Measurements from ENCODE around the gene MPPED1. TPM values are rescaled to one million over a fixed set of nuclear protein-coding genes. Genes with fewer than 3 reads are reported as not detected.

MPPED1 gene
- total RNA-seq, 1 donor from 2014 or later = not detected

- intact Hi-C loops (cut with micrococcal nuclease) = no loop called here
Measured at GRCh38 chr22:43392385-43392989, 19.3 kb upstream of the MPPED1 start.

- intact Hi-C loops (cut with micrococcal nuclease) = no loop called here
Measured at GRCh38 chr22:43393132-43393843, 18.5 kb upstream of the MPPED1 start.

DNA sequence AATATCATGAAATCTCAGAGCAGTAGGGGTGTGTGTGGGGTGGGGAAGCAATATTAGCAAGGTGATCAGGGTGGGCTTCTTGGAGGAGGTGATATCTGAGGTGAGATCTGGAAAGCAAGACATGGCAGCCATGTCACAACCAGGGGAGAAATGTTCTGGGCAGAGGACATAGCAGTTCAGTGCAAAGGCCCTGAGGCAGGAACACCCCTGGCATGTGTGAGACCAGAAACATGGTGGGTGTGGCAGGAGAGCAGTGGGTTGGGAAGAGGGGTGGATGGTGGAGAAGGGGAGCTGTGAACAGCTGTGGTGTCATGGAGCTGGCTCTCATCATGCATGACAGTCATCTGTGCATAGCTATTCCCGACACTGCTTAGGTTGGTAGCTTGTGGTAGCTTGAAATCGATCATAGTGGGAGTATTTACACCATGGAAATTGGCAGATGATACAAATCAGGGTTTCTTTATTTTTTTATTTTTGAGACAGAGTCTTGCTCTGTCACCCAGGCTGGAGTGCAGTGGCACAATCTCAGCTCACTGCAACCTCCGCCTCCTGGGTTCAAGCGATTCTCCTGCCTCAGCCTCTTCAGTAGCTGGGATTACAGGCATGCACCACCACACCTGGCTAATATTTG, 17.9 kb upstream of the MPPED1 start:
- intact Hi-C loops (cut with micrococcal nuclease) = no loop called here

DNA sequence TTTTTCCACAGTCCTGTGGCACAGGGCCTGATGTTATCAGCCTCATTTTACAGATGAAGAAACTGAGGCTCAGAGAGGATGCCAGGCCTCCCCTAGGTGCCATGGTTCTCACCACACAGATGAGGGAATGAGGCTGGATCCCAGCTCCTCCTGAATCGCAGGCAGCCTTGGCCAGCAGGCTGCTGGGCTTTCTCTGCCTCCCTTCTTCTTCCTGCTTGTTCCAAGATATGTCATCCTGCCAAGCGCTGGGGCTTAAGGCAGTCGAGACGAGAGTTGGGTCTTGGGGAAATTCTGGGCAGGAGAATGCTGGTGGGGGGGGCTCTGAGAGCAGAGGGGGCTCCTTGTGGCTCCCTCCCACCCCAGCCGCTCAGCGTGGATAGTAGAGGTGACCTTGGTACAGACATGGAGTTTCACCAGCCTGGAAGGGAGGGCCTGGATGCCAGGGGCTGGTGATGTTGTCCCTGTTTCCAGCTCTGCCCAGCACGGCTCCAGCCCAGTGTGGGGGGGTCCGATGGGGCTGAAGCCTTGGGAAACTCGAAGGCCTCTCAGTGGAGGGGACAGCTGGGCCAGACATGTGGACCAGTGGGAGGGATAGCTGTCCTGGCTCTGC, 16.6 kb upstream of the MPPED1 start:
- intact Hi-C loops (cut with micrococcal nuclease) = no loop called here

GRCh38 chr22:43396321-43396933, 15.4 kb upstream of the MPPED1 start:
- intact Hi-C loops (cut with micrococcal nuclease) = no loop called here

DNA sequence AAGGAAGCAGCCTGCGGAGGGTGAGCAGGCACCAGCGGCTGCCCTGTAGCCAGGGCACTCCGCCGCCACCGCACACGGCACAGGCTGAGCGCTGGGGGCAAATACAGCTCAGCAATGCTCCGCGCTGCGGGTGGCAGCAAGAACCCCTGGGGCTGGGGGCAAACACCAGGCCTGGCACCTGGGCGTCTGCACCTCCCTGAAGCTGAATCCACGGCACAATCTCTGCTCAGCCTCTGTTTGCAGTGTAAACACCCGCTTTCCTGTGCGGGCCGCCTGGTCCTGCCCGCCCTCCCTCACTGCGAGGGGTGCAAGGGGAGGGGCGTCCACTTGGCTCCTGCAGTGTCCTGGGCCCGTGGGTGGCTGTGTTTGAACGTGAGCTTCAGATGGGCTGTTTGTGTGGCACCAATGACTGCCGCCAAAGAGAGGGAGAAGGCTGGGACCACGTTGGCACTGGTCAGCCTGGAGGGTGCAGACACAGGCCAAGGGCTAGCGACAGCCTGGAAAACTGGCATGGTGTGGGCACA, 14.8 kb upstream of the MPPED1 start:
- intact Hi-C loops (cut with micrococcal nuclease) = no loop called here

GRCh38 chr22:43397766-43398165, 14.0 kb upstream of the MPPED1 start:
- intact Hi-C loops (cut with micrococcal nuclease) = no loop called here

GRCh38 chr22:43398246-43398645, 13.6 kb upstream of the MPPED1 start:
- intact Hi-C loops (cut with micrococcal nuclease) = no loop called here

DNA sequence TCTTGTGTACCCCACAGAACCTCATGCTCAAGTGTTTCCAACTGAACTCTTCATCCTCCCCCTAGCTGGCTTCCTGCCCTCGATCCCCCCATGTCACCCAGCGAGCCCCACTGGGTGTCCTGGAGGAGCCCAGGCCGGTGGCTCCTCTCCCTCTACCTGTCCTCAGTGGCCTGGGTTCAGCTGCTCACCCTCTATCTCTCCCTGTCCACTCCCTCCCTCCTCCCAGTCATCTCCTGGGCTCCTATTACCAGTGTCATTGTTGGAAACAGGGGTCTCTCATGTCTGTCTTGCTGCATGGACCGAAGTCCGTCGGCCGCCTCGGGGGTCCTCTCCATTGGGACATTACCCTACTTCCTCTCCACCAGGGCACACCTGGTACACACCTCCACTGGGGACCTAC, 12.9 kb upstream of the MPPED1 start:
- intact Hi-C loops (cut with micrococcal nuclease) = no loop called here

DNA sequence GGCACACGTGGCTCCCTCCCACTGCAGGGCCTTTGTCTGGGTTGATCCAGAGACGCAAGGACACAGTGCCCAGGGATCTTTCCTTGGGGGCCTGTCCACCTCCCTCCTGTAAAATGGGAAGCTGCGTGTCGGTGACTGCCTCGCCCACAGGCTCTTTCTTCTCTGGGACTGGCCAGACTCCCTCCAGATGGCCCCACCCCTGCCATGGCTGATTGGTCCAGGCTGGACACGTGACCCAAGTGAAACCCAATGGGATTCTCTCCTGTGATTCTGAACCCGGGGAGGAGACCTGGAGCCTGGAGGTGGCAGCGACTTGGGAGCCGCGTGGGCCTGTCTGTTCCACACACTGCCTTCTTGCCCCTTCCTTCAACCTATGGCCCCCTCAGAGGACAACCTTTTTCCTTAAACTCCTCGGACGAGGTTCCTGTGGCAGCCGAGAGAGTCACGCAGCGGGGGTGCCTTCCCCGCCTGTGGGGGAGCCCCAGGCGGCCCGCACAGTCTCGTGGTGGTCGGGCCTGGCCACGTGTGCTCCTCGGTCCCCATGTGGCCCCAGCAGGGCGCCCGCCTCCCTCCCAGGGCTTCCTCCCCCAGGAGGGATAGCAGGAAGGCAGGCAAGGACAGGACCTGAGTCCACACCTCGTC, 12.4 kb upstream of the MPPED1 start:
- intact Hi-C loops (cut with micrococcal nuclease) = no loop called here

DNA sequence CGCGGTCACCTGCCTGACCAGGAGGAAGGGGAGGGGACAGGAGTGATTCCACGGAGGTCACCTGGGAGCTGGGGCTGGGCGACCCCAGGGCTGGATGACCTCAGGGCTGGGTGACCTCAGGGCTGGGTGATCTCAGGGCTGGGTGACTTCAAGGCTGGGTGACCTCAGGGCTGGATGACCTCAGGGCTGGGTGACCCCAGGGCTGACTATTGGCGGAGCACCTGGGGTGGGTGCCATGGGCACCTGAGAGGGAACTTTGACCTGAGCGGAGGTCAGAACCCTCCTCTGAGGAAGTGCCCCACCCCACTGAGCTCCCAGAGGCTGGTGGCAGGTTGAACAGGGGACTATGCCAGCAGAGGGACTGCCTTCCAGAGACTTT, 11.8 kb upstream of the MPPED1 start:
- intact Hi-C loops (cut with micrococcal nuclease) = no loop called here

DNA sequence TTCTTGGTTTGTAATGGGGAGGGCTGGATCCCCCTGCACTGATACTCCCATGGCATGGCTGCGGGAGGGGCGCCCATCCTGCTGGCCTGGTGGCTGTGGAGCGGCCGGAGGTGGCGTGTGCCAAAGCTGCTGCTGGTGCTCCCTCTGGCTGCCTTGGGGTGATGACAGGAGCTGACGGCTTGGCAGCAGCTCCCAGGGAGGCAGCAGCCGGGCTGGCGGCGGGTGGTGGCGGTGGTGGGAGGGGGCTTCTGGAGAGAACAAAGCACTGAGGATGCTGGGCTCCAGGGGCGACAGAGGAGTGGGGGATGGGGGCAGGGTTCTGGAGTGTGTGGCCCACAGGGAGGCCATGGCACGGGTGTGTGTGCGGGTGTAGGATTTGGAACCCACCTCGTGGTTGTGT, 11.4 kb upstream of the MPPED1 start:
- intact Hi-C loops (cut with micrococcal nuclease) = no loop called here

- intact Hi-C loops (cut with micrococcal nuclease) = no loop called here
Measured at GRCh38 chr22:43401233-43401632, 10.6 kb upstream of the MPPED1 start.

- intact Hi-C loops (cut with micrococcal nuclease) = no loop called here
Measured at GRCh38 chr22:43401661-43402060, 10.2 kb upstream of the MPPED1 start.

DNA sequence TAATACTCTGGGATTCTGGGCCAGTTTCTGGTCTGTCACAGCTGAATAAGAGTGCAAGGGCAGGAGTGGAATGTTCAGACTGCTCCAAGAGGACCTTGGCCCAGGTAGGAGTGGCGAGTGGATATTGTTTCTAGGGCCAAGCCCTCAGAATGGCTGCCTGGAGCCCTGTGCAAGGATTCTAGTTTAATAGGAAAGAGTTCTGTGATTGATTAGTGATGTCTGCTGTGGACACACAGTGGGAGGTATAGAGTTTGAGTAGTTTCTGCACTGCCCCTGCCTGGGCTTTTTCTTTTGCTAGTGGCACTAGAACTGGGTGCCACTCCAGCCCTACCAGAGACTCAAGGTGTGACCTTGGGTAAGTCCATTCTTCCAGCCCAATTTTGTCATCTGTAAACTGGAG, 9.7 kb upstream of the MPPED1 start:
- intact Hi-C loops (cut with micrococcal nuclease) = no loop called here

DNA sequence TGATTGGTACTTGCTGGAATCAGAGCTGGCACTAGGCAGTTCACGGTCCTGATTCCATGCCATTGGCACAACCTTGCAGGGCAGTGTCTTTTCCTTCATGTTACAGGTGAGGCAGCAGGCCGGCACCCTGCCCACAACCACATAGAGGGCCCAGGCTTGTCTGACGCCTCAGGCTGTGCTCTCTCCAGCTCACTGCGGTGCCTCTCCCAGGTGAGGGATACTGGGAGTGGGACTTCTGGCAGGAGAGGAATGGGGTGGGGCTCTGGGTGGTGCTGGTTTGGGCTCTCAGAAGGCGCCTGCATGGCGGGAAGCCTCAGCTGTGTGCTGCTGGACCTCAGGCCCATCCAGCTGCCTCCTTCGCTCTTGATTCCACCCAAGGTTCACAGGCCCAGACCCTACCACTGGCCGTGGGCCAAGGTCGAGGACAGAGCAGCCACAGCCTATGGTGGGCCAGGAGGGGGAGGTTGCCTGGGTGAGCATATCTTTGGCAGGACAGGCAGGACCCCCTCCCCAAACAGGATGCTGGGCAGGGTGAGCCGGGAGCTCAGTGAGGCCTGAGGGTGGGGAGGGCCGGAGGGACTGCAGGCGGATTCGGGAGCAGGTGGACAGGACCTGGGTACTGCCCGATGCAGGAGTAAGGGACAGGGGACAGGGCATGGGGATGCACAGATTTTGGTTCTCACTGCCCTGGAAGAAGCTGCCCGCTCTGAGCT, 7.0 kb upstream of the MPPED1 start:
- intact Hi-C loops (cut with micrococcal nuclease) = no loop called here

- intact Hi-C loops (cut with micrococcal nuclease) = no loop called here
Measured at GRCh38 chr22:43406186-43406790, 5.5 kb upstream of the MPPED1 start.

- intact Hi-C loops (cut with micrococcal nuclease) = no loop called here
Measured at GRCh38 chr22:43407591-43407990, 4.2 kb upstream of the MPPED1 start.

GRCh38 chr22:43408009-43408408, 3.8 kb upstream of the MPPED1 start:
- intact Hi-C loops (cut with micrococcal nuclease) = no loop called here

DNA sequence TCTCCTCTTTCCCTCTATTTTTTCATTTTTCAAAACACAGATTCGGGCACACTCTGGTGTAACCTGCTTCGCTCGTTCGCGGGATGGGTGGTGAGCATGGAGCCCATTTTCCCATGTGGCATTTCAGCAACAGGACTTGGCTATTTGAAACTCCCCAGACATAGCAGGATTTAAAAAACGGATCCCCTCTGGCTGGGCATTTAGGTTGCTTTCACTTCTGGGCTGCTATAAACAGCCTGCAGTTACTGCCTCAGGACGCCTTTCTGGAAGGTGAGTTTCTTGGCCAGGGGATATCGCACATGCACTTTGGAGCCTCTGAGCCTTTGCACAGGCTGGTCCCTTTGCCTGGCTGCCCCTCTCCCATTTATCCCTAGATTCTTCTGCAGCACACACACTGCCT, 2.8 kb upstream of the MPPED1 start:
- intact Hi-C loops (cut with micrococcal nuclease) = no loop called here

Measured in T-helper 2 cell treated with Interferon-gamma antibody and Interleukin-4, amounts not matched to agents 100 ng/mL and 5 ng/mL, for 36 hours (primary cell).